DMS114 treated with DMSO at 0.1 percent for 48 hours (cell line): Measurements from ENCODE around the gene PRDM2.
"Not testable (repeated sequence)": the region's sequence is repeated elsewhere in the genome, so short reads cannot be mapped to it uniquely, and the experiment has no call there.

Source experiments
- DNase-seq: peaks from one replicate; lab custom pipeline; 2025; ENCODE audit not compliant: unreplicated experiment; lab: John Stamatoyannopoulos, UW

Gene PRDM2, protein sequence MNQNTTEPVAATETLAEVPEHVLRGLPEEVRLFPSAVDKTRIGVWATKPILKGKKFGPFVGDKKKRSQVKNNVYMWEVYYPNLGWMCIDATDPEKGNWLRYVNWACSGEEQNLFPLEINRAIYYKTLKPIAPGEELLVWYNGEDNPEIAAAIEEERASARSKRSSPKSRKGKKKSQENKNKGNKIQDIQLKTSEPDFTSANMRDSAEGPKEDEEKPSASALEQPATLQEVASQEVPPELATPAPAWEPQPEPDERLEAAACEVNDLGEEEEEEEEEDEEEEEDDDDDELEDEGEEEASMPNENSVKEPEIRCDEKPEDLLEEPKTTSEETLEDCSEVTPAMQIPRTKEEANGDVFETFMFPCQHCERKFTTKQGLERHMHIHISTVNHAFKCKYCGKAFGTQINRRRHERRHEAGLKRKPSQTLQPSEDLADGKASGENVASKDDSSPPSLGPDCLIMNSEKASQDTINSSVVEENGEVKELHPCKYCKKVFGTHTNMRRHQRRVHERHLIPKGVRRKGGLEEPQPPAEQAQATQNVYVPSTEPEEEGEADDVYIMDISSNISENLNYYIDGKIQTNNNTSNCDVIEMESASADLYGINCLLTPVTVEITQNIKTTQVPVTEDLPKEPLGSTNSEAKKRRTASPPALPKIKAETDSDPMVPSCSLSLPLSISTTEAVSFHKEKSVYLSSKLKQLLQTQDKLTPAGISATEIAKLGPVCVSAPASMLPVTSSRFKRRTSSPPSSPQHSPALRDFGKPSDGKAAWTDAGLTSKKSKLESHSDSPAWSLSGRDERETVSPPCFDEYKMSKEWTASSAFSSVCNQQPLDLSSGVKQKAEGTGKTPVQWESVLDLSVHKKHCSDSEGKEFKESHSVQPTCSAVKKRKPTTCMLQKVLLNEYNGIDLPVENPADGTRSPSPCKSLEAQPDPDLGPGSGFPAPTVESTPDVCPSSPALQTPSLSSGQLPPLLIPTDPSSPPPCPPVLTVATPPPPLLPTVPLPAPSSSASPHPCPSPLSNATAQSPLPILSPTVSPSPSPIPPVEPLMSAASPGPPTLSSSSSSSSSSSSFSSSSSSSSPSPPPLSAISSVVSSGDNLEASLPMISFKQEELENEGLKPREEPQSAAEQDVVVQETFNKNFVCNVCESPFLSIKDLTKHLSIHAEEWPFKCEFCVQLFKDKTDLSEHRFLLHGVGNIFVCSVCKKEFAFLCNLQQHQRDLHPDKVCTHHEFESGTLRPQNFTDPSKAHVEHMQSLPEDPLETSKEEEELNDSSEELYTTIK (N-terminal part only)

DNA sequence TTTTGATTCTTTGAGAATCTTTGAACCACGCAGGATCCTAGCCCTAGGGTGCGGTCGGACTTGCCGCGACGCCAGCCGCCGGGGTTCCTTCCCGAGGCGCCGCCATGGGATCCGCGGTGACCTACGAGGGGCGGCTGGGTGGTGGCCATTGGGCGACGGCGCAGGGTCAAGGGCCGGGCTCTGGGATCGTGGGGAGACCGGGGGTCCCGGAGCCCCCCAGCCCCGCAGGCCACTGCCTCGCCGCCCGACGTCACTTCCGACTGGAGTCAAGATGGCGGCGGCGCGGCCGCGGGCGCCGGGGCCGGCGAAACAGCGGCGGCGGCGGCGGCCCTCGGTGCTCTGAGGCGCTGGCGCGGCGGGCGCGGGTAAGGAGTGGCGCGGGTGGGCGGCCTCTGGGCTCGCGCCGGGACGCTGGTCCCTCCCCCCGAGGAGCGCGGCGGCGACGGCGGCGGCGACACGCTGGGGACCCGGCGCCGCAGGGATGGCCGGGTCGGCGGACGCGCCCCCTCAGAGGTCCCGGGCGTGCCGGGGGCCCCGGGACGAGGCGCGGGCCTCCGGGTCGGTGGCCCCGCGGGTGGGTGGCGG is at the start of gene PRDM2:
TSS of gene PRDM2 (plus strand) at position 253 of the 585 bp plus-strand sequence. CDS start 15,418 bp downstream, outside the sequence.
- DNase-seq = no peak

DNA sequence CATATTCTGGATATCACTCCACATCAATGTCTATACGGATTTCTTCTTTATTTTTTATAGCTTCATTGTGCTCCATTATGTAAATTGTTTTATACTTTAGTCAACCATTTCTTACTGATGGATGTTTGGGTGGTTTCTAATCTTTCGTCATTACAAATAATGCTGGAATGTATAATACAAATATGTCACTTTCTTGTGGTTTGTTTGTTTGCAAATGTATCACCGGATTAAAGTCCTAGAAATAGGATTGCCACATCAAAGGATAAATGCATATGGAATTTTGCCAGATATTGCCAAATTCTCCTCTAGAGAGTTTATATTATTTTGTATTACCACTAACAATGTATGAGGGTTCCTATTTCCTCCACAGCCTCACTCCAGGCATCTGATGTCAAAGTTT is 48.7 kb upstream of the PRDM2 start:
- DNase-seq = no peak

DNA sequence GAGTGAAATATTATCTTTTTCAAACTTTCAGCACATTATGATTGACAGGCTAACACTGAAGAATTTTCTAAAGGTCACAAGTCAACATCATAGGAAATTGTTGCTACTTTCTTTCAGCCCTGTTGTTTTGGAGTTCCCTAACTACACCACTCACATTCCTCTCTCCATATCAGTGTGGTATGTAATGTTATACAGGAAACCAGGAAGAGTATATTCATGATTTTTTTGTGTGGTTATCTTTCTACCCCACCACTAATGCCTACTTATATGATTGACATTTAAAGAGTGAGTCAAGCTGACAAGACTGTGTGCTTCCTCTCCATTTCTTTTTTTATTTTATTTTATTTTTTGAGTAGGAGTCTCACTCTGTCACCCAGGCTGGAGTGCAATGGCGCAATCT is 47.8 kb upstream of the PRDM2 start:
- no peak for DNase-seq

DNA sequence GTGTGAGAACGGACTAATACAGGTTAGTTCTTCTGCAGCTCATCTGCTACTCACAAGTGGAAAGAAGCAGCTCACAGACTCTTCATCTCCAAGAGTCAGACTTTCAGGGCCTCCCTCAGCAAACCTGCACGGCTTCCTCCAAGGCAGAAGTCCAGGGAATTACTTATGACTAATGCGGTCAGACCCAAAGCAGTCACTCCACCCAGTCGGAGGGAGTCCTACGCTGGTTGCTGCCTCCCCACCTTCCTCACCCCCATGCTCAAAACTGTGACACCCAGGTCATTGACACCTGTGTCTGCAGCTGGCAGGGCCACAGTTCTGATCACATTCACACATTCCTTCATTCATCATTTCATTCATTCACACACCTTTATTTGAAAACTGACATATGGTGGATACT is 38.4 kb upstream of the PRDM2 start:
- DNase-seq = no peak

DNA sequence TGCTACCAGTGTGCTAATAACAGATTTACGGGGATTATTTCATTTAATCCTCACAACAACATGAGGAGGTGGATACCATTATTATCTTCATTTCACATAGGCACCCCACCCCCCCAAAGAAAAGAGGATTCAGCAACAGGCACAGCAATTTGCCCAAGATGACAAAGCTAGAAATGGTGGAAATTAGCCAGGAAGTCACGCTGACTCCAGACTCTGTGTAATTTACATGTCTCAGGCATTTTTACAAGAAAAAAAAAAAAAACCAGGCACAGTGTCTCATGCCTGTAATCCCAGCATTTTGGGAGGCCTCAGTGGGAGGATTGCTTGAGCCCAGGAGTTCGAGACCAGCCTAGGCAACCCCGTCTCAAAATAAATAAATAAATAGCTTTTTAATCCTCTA is 37.5 kb upstream of the PRDM2 start:
- no peak for DNase-seq

DNA sequence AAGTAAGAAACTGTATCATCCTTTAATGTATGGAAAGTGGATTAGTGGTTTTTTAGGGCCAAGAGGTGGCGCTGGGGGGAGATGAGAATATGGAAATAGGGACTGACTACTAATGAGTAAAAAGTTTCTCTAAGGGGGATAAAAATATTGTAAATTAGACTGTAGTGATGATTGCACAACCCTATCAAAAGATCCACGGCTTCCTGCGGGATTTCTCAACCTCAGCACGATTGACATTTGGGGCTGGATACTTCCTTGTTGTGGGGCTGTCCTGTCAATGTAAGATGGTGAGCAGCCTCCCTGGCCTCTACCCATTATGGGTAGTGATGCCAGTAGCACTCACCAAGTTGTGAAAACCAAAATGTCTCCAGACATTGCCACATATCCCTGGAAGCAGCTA is 36.0 kb upstream of the PRDM2 start:
- DNase-seq = no peak

DNA sequence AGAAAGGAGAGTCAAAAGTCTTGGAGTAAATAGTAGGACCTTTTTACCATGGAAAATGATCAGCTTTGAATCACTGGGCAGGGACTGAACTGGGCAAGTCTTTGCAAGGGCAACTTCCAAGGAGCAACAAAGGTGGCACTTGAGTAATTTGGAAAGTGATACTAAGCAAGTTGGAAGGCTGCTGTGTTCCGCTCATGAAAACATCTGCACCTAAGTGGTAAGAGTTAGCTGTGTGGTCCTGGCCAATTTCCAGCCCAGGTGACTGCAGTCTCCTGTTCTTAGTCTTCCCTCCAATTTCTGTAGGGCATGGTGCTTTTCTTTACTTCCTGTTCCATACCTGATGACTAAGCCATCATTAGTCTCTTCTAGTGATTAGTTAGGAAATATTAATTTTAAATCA is 35.5 kb upstream of the PRDM2 start:
- DNase-seq = no peak

DNA sequence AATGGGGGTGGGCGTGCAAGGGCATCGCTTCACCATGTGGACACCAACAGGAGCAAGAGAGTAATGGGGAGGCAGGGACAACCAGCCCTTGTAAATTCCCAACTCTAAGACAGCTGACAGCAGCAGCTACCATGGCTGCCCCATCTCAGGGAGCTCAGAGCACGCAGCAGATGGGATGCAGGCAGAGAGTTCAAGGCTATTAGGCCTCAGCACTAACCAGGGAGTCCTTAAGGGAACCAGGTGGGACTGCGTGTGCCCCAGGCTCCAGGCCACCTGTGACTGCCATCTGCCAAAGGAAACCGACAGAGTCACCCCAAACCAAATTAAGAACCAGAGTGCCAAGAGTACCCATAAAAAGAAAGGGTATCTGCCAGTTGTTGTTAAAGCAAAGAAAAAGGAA is 33.7 kb upstream of the PRDM2 start:
- no peak for DNase-seq

DNA sequence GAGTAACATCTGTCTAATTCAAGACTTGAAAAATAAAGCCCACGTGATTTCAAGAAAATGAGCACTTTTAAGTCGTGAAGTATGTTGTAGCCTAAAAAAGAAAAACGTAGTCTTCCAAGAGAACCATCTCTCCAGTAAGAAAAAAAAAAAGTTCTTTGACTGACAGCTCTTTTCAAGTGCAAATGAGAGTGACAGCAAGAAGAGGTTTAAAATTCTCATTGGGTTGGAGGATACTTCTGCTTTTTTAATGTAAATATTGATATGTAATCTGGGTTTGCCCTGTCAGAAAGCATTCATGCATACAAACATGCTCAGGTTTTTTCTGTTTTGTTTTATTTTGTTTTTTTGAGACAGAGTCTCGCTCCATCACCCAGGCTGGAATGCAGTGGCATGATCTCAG is 32.3 kb upstream of the PRDM2 start:
- DNase-seq = no peak

DNA sequence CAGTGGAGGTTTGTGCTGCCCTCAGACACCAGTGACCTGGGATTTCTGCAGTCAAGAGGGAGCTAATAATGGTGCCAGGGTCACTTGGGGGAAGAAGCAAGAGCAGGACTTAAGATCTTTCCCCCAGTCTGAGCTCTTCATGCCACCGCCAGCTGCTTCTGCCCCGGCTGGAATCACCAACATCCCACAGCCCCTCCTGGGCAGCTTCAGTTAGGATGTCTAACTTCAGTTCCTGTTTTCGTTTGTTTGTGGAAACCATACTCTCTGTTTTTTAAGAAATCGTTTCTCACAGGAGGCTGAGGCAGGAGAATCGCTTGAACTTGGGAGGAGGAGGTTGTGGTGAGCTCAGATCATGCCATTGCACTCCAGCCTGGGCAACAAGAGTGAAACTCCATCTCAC is 25.6 kb upstream of the PRDM2 start:
- no peak for DNase-seq

DNA sequence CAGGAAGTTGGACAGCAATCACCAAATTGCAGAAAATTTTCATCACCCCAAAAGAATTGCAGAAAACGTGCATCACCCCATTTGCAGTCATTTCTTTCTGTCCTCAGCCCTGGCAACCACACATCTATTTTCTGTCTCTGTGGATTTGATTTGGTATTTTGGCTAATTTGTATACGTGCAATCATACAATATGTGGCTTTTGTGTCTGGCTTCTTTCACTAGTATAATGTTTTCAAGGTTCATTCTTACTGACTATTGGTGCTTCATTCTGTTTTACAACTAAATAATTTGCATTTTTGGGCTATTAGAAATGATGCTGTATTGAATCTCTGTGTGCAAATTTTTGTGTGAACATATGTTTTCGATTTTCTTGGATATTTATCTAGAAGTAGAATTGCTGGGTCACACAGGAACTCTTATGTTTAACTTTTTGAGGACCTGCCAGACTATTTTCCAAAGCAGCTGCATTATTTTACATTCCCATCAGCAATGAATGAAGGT is 24.8 kb upstream of the PRDM2 start:
- no peak for DNase-seq

DNA sequence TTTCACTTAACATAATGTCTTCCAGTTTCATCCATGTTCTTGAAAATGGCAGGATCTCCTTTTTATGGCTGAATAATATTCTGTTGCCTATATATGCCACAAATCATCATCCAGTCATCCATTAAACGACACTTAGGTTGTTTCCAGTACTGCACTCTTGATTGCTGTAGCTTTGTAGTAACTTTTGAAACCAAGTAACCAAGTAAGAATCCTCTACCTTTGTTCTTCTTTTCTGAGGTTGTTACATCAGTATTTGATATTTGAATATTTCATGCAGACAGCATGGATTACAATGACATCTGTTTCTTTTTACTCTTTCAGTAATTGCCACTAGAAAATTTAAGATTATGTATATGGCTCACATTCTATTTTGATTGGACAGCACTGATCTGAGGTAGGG is 22.1 kb upstream of the PRDM2 start:
- DNase-seq = no peak

DNA sequence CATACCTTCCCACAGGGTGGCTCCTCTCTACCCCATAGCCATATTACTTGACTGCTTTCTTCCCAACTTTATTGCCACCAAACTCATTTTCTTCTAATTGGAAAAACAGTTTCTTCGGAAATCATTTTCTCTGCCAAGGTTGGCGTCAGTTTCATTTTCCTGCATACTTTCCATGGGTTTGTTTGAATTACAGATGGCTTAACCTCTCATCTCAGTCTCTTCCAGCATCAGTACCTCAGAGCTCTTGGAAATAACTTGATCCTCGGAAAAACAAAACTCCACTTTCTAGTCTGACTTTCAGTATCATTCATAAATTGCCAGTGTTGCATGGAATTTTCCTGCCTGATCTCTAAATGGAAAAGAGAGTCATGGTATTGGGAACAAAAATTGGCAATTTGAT is 20.3 kb upstream of the PRDM2 start:
- DNase-seq = no peak

DNA sequence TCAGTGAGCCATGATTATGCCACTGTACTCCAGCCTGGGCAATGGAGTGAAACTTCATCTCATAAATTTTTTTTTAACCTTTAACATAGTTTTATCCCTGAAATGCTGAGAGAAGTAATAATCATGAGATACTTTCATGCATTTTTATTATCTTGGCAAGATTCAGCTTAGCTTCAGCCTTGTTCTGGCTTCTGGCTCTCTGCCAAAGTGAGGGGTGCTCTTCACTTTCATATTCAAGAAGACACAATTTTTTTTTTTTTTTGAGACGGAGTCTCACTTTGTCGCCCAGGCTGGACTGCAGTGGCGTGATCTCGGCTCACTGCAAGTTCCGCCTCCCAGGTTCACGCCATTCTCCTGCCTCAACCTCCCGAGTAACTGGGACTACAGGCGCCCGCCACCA is 19.4 kb upstream of the PRDM2 start:
- not testable (repeated sequence) for DNase-seq

DNA sequence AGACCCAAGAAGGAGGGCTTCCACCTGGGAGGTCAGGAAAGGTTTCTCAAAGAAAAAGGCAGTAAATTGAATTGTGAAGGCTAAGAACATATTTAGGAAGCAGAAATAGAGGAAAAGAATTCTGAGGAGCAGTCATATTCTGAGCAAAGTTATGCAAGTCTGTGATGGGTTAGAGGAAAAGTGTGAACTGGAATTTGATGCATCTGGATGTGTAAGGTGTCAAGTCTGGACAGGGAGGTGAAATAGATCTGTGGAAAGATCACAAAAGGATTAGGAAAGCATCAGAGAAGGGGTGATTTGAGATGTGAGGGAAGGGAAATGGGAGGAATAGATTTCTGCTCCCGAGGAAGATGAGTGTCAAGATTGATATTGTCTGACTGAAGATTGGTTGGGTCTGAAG is 18.1 kb upstream of the PRDM2 start:
- no peak for DNase-seq

DNA sequence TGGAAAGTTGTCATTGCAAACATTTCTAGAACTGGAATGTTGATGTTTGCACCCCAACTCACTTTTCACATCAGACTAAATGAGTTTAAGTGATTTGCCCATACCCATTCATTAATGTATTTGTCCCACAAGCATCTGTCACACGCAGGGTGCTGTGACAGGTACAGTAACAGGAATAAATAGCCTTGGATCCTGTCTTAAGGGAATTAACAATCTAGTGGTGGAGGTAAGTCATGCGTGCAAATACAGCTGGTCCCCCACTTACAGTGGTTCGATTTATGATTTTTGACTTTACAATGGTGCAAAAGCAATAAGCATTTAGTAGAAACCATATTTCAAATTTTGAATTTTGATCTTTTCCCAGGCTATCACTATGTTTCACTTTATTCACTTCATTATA is 17.5 kb upstream of the PRDM2 start:
- no peak for DNase-seq

DNA sequence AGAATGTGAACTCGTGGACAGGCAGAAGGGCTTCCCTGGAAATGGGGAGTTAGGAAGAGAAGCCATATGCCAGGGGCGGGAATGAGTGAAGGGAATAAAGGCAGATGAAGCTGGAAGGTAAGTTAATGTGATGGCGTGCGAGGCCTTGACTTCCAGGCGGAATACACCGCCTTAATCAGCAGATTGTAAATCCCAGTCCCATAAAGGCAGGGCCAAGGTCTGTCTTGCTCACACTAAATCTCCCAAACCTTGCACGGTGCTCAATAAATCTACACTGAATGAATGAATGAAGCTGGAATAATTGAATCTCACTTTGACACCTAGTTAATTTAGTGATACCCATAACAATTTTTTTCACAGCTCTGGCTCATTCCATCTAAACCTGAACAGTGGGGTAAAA is 16.8 kb upstream of the PRDM2 start:
- no peak for DNase-seq

DNA sequence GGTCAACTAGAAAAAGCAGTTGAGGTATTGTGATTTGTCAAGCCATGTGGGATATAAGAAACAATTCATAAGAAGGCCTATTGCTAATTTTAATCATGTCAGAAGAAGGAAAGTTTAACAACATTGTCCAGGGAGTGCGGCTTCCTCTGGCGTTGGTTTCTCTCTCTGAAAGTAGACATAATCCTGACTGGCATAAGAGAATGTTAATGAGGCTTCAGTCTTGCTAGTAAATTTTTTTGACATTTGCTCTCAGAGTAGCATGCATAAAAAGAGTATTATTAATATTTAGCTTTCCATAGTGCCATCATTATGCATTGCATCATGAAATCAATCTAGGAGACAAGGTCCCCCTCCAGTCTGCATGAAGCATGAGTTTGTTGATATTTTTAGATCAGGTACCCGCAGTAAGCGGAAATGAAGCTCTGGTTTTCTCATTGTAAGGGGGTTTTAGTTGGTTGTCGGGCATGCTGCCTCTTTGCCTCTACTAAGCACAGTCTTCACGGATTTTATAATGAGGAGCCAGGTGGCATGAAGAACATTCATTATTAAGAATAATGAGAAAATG is 12.8 kb upstream of the PRDM2 start:
- no peak for DNase-seq

DNA sequence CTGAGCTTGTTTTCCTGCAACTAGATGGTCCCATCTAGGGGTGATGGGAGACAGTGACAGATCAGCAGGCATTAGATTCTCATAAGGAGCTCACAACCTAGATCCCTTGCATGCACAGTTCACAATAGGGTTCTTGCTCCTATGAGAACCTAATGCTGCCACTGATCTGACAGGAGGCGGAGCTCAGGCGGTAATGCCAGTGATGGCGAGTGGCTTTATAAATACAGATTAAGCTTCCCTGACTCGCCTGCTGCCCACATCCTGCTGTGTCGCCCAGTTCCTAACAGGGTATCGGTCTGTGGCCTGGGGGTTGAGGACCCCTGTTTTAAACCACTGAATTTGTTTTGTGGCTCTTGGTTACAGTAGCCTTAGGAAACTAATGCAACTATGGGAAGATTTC is 6.9 kb upstream of the PRDM2 start:
- DNase-seq = not testable (repeated sequence)

DNA sequence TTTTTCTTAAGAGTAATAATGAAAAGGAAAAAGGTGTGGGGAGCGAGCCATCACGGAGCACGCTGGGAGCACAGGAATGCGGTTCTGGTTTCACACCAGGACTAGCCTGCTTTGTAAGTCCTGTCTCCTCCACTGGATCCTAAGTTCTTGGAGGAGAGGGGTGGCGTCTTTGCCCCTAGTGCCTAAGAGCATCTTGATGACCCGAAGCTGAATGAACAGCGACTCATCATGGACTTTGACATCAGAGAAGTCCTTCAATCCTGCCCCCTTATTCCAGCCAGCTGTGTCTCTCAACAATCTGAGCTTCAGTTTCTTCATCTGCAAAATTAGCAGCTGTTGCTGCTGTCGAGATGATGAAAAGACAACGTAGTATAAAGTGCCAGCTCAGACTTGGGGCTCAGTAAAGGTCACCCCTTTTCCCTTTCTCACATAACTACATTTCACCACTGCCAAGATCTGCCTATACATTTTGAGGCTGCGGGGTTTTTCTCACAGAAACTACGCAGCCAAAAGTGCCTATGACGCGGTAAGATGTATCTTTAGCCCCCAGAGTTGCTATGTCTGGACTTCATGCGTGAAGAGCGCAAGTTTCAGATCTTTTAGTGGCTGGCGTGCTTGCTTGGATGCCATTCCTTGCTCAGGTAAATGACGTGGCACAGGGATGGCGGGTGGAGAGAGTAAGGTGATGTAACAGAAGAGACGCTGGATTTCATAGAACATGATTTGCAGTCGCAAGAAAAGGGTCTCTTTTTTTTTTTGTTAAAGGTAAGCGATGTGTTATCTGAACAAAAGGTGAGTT is 4.9 kb upstream of the PRDM2 start:
- no peak for DNase-seq
